ENCODE measurements around the gene RCE1. TPM values are rescaled to one million over a fixed set of nuclear protein-coding genes. Genes with fewer than 3 reads are reported as not detected.

Gene RCE1
- total RNA-seq, 1 donor from 2014 or later = 18.8 TPM

DNA sequence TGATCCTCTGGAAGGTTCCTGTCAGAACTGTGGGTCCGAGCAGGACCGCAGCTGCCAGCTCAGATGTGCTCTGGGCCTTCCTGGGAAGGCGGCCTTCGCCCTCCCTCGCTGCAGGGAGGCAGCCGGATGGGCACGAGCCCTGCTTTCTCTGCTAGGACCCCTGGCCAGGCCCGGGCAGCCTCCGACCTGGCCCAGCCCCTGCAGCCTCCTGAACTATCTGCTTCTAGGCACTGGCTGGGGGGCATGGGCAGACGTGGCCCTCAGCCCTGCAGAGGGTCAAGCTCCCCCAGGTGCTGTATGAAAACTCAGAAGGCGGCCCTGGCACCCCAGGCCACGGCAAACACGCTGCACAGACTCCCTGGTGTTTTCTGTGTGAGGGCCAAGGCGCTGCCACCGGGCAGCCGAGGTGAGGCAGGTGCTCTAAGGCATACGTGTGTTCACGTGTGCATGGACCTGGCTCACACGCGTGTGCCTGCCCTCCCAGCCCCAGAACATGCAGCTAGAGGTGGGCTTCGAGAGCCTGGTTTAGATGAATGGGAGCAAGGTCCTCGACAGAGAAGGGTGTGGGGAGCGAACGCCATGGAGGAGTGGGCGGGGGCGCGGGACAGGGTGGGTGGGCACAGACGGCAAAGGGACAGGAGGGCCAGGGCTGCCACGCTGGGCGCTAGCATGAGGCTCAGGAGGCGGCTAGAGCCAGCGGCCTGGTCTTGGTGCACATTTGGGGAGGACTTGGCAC, 18.0 kb downstream of the RCE1 start:
- Mint-ChIP-seq H3K9me3 (ENCODE audit: low read depth) (no peaks in the 10 kb centered on the region), H3K4me3 (ENCODE audit: unreplicated experiment) (no peak overlapping the region), H3K36me3 (ENCODE audit: low read depth) (peaks cover 1% of the 10 kb centered on the region), H3K27ac (ENCODE audit: unreplicated experiment) (no peak overlapping the region), H3K4me1 (ENCODE audit: low read depth) (peaks cover 5% of the 10 kb centered on the region), H3K27me3 (ENCODE audit: low read depth) (no peaks in the 10 kb centered on the region)
- TF ChIP-seq, protein P1, sequence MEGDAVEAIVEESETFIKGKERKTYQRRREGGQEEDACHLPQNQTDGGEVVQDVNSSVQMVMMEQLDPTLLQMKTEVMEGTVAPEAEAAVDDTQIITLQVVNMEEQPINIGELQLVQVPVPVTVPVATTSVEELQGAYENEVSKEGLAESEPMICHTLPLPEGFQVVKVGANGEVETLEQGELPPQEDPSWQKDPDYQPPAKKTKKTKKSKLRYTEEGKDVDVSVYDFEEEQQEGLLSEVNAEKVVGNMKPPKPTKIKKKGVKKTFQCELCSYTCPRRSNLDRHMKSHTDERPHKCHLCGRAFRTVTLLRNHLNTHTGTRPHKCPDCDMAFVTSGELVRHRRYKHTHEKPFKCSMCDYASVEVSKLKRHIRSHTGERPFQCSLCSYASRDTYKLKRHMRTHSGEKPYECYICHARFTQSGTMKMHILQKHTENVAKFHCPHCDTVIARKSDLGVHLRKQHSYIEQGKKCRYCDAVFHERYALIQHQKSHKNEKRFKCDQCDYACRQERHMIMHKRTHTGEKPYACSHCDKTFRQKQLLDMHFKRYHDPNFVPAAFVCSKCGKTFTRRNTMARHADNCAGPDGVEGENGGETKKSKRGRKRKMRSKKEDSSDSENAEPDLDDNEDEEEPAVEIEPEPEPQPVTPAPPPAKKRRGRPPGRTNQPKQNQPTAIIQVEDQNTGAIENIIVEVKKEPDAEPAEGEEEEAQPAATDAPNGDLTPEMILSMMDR (IDR thresholded peaks at IDR 0.05) = no peak
- DNase-seq (ENCODE audit: low spot score) = no peak

DNA sequence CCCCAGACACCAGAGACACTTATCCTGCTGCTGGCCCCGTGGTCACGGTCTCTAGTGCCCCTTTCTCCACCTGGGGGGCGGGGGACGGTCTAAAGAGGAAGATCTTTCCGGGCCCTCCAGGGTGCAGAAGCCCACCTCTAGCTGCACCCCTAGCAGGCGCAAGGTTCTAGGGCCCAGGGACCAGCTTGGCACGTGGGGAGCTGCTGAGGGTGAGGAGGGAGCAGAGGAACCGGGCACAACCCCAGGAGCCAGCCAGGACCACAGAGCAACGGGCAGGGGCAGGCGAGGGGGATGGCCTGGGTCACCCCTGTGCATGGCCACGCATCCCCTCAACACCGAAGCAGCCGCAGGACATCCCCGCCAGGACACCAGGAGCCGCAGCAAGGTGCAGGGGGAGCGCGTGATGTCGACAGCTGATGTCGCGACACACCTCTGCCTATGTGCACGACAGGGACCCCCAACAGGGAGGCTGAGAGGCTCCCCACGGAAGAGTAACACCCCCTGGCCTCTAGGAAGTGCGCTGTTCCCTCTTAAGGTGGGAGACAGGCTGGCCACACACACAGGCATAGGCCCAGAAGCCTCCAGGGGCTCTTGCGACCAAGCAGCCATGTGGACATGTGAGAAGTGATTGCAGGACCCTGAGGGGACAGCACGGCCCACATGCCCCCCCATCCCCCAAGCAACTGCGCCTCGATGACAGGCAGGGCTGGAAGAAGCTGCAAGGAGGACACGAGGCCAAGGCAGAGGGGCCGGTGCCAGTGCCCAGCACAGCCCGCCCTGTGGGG, 18.7 kb downstream of the RCE1 start:
- Mint-ChIP-seq H3K4me1 (ENCODE audit: low read depth) (peaks cover 5% of the 10 kb centered on the region), H3K9me3 (ENCODE audit: low read depth) (no peaks in the 10 kb centered on the region), H3K4me3 (ENCODE audit: unreplicated experiment) (no peak overlapping the region), H3K36me3 (ENCODE audit: low read depth) (peaks cover 1% of the 10 kb centered on the region), H3K27ac (ENCODE audit: unreplicated experiment) (no peak overlapping the region), H3K27me3 (ENCODE audit: low read depth) (no peaks in the 10 kb centered on the region)
- TF ChIP-seq, protein P1 (IDR thresholded peaks at IDR 0.05) = no peak
- DNase-seq (ENCODE audit: low spot score) = peak; percentile 86

GRCh38 chr11:66862559-66863037, 19.4 kb downstream of the RCE1 start:
- DNase-seq (ENCODE audit: low spot score) = peak; percentile 81

GRCh38 chr11:66863428-66864125, 20.3 kb downstream of the RCE1 start:
- H3K27me3 Mint-ChIP-seq (ENCODE audit: low read depth) = no peaks in the 10 kb centered on the region
- no peak overlapping the region for H3K27ac Mint-ChIP-seq (ENCODE audit: unreplicated experiment)
- H3K36me3 Mint-ChIP-seq (ENCODE audit: low read depth) = peaks cover 1% of the 10 kb centered on the region
- no peak for DNase-seq (ENCODE audit: low spot score)
- H3K4me3 Mint-ChIP-seq (ENCODE audit: unreplicated experiment) = no peak overlapping the region
- no peaks in the 10 kb centered on the region for H3K4me1 Mint-ChIP-seq (ENCODE audit: low read depth)
- no peaks in the 10 kb centered on the region for H3K9me3 Mint-ChIP-seq (ENCODE audit: low read depth)
- TF ChIP-seq, protein P1 (IDR thresholded peaks at IDR 0.05) = no peak

More at GRCh38 chr11:66862559-66863037, 19.4 kb downstream of the RCE1 start:
- no peak overlapping the region for H3K4me3 Mint-ChIP-seq (ENCODE audit: unreplicated experiment)
- no peaks in the 10 kb centered on the region for H3K27me3 Mint-ChIP-seq (ENCODE audit: low read depth)
- H3K4me1 Mint-ChIP-seq (ENCODE audit: low read depth) = peaks cover 5% of the 10 kb centered on the region
- TF ChIP-seq, protein P1 (IDR thresholded peaks at IDR 0.05) = no peak
- H3K27ac Mint-ChIP-seq (ENCODE audit: unreplicated experiment) = no peak overlapping the region
- no peaks in the 10 kb centered on the region for H3K9me3 Mint-ChIP-seq (ENCODE audit: low read depth)
- peaks cover 1% of the 10 kb centered on the region for H3K36me3 Mint-ChIP-seq (ENCODE audit: low read depth)

All from chondrocyte (in vitro differentiated cells).